GM18868 (cell line): ENCODE results near the gene SRA1.
"Not testable (repeated sequence)": the region's sequence is repeated elsewhere in the genome, so short reads cannot be mapped to it uniquely, and the experiment has no call there.

Experiments
- ATAC-seq: cut with Tn5 transposase; IDR thresholded peaks from one replicate; pipeline ENCODE4 v1.9.1; 2021; ENCODE audit warnings: mild to moderate bottlenecking, moderate library complexity; ENCODE audit not compliant: unreplicated experiment

Gene SRA1

DNA sequence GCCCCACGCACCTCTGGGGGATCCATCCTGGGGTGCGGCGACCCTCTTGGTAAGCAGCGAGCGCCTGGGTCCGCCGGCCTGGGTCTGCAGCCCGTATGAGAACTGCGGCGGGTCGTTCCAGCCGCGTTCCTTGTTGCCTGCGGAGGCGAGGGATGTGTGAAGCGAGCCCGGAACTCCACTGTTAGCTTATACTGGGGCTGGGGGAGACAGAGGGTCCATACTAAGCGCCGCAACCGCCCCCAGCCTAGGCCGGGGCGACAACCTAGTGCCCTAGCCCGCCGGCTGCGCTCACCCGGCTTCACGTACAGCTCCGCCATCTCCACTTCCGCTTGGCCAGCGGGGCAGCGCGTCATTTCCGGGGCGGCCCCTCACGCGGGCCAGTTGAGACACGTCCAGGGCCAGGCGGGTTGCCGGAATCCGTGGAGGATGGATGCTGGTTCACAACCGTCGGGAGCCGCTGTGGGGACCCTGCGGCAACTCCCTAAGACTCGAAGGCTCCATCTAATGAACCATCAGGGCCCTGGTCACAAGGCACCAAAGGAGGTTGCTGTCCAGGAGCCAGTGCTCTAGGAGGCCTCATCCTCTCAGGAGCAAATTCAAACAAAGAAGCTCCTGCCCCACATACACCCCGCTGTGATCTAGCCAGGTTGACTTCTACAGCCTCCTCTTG lies at the start of gene SRA1:
Gene SRA1, minus strand, starts transcription at position 338 of the 670 bp plus-strand sequence. Its CDS starts 21 bp downstream, at position 317.
- ATAC-seq: peak; percentile 96

DNA sequence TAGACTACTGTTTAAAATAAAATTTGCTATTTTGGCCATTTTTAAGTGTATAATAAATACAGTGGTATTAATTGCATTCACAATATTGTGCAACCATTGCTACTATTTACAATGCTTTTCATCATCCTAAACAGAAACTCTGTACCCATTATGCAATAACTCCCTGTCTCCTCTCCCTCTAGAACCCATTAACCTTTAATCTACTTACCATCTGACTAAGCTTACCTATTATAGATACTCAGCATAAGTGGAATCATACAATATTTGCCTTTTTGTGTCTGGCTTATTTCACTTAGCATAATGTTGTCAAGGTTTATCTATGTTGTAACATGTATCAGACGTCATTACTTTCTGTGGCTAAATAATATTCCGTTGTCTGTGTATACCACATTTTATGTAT lies 49.8 kb upstream of the SRA1 start:
- no peak for ATAC-seq

GRCh38 chr5:140605879-140606278 lies 48.6 kb upstream of the SRA1 start:
- ATAC-seq: no peak

DNA sequence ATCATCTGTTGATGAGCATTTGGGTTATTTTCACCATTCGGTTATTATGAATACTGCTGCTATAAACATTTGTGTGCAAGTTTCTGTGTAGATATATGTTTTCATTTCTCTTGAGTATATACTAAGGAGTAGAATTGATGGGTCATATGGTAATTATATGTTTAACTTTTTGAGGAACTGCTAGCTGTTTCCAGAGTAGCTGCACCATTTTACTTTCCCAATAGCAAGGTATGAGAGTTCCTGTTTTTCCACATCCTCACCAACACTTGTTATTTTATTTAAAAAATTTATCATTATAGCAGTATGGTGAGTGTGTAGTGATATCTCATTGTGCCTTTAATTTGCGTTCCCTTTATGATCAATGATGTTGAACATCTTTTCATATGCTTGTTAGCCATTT lies 46.5 kb upstream of the SRA1 start:
- ATAC-seq: no peak

- not testable (repeated sequence) for ATAC-seq
Observed at GRCh38 chr5:140603446-140603698, 46.1 kb upstream of the SRA1 start.

DNA sequence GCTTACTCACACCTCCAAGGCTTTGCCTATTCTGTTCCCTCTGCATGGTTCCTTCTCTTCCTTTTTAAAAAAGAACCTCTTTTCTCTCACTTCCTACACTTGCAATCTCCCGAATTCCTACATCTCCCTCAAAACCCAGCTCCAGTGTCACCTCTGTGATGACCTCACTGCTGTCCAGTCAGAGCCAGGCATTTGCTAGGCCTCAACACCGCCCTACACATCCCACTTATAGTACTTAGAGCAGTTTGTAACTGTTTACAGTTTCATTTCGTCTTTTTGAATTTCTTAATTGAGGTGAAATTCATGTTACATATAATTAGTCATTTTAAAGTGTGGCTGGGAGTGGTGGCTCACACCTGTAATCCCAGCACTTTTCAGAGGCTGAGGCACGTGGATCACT lies 44.9 kb upstream of the SRA1 start:
- no peak for ATAC-seq

GRCh38 chr5:140600096-140600495 lies 42.8 kb upstream of the SRA1 start:
- ATAC-seq: no peak

DNA sequence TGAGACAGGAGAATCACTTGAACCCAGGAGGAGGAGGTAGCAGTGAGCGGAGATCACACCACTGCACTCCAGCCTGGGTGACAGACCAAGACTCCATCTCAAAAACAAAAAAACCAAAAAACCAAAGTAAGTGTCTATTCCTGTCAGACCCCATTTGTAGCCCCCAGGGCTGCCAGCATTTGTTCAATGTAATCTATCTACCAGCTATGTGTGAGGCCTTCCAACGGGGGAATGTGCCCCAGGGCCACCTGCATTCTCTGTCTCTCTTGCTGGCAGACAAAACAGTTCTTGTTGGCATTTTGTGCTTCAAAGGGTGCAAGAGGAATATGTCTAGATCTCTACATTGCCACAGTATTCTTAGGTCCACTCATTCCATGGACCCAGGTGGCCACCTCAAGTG lies 41.6 kb upstream of the SRA1 start:
- ATAC-seq: no peak

DNA sequence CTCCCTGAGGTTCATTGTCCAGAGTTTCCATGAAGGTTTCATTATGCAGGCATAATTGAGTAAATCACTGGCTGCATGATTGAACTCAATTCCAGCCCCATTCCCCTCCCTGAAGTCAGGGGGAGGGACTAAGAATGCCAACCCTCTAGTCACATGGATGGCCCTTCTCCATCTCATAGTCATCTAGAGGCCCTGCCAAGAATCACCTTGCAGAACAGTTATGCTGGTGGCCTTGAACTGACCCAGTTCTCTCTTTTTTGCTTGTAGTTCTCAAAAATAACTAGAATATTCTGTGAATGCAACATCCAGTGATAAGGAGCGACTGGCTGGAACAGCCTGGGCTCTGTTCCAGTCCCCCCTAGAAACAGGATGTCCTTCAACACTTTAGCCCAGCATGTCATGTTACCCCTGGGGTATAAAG lies 39.1 kb upstream of the SRA1 start:
- no peak for ATAC-seq

DNA sequence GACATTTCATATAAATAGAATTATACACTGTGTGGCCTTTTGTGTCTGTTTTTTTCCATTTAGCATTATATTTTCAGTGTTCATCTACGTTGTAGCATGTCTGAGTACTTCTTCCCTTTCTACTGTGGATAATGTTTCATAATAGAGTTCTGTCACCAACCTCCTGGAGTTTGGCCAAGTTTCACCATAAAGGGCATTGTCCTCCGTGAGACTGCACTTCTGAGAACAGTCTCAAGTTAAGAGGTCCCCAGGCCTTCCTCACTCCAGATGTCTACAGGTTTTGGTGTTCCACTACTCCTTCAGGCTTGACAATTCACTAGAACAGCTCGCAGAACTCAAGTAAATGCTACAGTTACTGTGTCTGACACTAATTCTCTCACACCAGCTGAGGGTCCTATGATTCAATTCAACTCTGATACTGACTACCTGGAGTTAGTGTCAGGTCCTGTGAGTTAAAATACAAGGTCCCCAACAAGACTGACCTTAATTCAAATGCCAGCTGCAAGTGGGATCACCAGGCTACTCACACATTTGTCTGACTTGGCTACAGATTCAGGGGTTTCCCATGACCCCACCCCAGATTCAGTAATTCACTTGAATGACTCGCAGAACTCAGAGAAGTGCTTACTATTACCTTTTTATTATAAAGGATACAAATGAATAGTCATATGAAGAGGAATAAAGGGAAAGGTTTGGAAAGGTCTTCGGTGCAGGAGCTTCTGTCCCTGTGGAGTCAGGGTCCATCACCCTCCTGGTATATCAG lies 38.4 kb upstream of the SRA1 start:
- ATAC-seq: peak; percentile 50

GRCh38 chr5:140594169-140594568 lies 36.9 kb upstream of the SRA1 start:
- ATAC-seq: no peak

DNA sequence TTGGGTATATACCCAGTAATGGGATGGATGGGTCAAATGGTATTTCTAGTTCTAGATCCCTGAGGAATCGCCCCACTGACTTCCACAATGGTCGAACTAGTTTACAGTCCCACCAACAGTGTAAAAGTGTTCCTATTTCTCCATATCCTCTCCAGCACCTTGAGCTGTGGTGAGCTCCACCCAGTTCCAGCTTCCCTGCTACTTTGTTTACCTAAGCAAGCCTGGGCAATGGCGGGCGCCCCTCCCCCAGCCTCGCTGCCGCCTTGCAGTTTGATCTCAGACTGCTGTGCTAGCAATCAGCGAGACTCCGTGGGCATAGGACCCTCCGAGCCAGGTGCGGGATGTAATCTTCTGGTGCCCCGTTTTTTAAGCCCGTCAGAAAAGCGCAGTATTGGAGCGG lies 35.8 kb upstream of the SRA1 start:
- ATAC-seq: not testable (repeated sequence)

- no peak for ATAC-seq
Observed at GRCh38 chr5:140591747-140592372, 34.6 kb upstream of the SRA1 start.

GRCh38 chr5:140590861-140591260 lies 33.6 kb upstream of the SRA1 start:
- ATAC-seq: no peak

DNA sequence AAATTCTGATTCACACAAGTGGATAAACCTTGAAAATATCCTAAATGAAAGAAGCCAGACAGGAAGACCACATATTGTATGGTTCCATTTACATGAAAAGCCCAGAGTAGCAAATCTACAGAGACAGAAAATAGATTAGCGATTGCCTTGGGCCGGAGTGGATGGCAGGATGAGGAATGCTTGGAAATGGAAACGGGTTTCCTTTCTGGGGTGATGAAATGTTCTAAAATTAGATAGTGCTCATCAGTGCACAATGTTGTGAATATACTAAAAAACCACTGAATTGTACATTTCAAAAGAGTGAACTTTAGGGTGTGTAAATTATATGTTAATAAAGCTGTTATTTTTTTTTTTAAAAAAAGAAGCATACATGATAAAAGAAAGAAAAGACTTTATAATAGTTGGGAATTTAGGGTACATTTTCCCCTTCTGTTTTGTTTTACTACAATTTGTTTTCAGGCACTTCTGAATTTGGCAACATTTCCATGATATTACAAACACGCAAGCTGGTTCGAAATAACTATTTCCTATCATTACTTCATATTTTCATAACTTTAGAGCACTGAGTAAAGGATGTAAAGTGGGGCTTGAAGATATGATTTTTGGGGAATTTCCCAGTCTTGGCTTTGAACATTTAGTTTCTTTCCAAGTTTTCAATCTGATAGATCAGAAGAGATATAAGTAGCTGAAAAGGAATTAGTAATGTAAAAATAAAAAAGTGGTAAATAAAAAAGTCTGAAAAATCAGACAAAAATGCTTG lies 31.2 kb upstream of the SRA1 start:
- no peak for ATAC-seq

DNA sequence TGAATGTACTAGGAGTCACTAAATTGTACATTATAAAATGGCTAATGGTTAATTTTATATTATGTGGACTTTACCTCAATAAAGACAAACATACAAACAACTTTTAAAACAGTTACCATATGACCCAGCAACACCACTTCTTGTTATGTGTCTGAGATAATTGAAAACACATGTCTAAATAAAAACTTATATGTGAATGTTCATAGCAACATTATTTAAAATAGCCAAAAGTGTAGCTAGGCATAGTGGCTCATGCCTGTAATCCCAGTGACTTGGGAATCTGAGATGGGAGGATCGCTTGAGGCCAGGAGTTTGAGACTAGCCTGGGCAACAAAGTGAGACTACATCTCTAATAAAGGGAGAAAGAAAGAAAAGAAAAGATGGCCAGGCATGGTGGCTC lies 30.2 kb upstream of the SRA1 start:
- no peak for ATAC-seq

DNA sequence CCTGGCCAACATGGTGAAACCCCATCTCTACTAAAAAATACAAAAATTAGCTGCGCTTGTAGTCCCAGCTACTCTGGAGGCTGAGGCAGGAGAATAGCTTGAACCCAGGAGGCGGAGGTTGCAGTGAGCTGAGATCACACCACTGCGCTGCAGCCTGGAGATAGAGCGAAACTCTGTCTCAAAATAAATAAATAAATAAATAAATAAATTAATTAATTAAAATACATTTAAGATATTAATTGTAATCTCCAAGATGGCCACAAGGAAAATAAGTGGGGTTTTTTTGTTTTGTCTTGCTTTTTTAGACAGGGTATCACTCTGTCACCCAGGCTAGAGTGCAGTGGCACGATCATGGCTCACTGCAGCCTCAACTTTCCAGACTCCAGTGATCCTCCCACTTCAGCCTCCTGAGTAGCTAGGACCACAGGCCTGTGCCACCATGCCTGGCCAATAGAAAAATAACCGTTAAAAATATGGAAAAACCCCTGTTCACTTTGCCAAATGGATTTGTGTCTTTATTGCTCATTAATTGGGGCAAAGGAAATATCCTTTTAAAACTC lies 22.0 kb upstream of the SRA1 start:
- ATAC-seq: not testable (repeated sequence)

- no peak for ATAC-seq
Observed at GRCh38 chr5:140576776-140577201, 19.5 kb upstream of the SRA1 start.

DNA sequence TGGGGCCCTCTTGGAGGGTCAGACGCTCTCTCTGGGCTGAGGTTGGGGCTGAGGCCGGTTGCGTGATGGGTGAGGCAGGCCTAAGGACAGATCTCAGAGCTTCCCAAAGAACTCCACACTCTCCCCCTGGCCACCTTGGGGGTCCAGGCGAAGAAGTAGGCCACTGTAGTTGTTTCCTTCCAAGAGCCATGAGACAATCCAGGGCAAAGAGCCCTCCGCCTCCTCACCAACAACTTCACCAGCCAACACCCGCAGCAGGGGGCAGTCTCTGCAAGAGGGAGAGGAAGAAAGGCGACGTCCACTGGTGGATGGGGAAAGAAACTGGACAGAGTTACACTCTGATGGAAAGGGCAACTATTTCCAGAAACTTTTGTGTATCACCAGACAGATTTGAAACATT lies 18.0 kb upstream of the SRA1 start:
- ATAC-seq: no peak

DNA sequence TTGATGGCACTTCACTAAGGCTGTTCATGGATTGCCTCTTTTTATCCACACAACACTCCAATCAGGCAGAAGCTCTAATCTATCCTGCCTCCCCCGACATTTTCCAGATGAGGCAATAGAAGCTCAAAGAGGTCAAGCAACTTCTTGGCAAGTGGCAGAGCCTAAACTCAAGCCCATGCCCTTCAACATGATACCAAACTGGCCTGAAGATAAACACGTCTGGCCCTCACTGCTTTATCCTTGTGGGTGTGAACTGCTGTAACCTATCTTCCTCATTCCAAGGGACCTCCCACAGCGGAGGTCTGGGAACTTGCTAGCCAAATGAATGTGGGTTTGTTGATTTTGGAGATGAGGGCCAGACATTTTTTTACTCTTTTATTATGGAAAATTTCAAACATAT lies 16.9 kb upstream of the SRA1 start:
- ATAC-seq: no peak

DNA sequence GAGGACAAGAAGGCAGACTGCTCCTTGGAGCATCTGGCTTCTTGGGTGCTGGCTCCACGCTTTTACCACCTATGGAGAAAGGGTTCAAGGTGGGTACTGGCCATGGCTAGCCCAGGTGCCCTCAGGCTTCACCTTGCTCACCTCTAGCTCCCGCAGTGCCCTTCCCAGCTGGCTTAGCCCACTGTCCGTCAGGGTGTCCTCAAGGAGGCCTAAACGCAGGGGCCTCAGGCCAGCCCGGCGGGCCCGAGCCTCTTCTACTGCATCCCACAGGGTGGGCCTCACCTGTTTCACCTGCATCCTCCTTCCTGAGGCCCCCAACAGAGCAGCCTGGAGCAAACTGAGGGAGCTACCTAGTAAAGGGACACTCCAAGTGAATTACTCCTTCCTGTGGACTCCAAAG lies 16.4 kb upstream of the SRA1 start:
- ATAC-seq: no peak
